IPS-NIHi7 (cell line): Measurements from ENCODE around the gene CARNS1.
A peak's percentile ranks its signal among the peaks of the same experiment; 100 is the strongest.

Source experiments
- DNase-seq: peaks from one replicate; pipeline ENCODE4 v3.0.0; 2012; ENCODE audit warnings: mixed read lengths; ENCODE audit errors: extremely low spot score

Gene CARNS1

GRCh38 chr11:67415501-67416304 is at the start of gene CARNS1:
TSS of gene CARNS1 (plus strand) at chr11:67415678. CDS start at chr11:67416200, 522 bp downstream.
- DNase-seq: peak; percentile 44

GRCh38 chr11:67365736-67366444 is 49.6 kb upstream of the CARNS1 start:
- no peak for DNase-seq

GRCh38 chr11:67366546-67366945 is 48.9 kb upstream of the CARNS1 start:
- no peak for DNase-seq

- DNase-seq: no peak
These were observed 48.3 kb upstream of the CARNS1 start for GRCh38 chr11:67366961-67367760.

GRCh38 chr11:67367761-67368227 is 47.7 kb upstream of the CARNS1 start:
- DNase-seq: no peak

GRCh38 chr11:67368621-67369020 is 46.9 kb upstream of the CARNS1 start:
- no peak for DNase-seq

- no peak for DNase-seq
These were observed 46.2 kb upstream of the CARNS1 start for GRCh38 chr11:67369275-67369674.

- no peak for DNase-seq
These were observed 45.6 kb upstream of the CARNS1 start for GRCh38 chr11:67369801-67370284.

- no peak for DNase-seq
These were observed 45.0 kb upstream of the CARNS1 start for GRCh38 chr11:67370351-67371076.

- DNase-seq: peak; percentile 66
These were observed 44.1 kb upstream of the CARNS1 start for GRCh38 chr11:67371189-67371910.

GRCh38 chr11:67371911-67372320 is 43.6 kb upstream of the CARNS1 start:
- peak; percentile 29 for DNase-seq

- DNase-seq: peak; percentile 61
These were observed 43.0 kb upstream of the CARNS1 start for GRCh38 chr11:67372321-67372992.

- peak; percentile 67 for DNase-seq
These were observed 42.4 kb upstream of the CARNS1 start, which contains the start of gene CLCF1 for GRCh38 chr11:67372993-67373647. TSS of gene CLCF1 (minus strand) at chr11:67373598. CDS start at chr11:67373539, 59 bp downstream.

- peak; percentile 80 for DNase-seq
These were observed 41.6 kb upstream of the CARNS1 start for GRCh38 chr11:67373648-67374570.

- DNase-seq: no peak
These were observed 40.8 kb upstream of the CARNS1 start for GRCh38 chr11:67374571-67375281.

- peak; percentile 40 for DNase-seq
These were observed 40.0 kb upstream of the CARNS1 start for GRCh38 chr11:67375320-67376055.
